Stimulated activated naive B cell treated with anti-CD40 and anti-IgM and Interleukin-4, amounts not matched to agents 10 μg/mL and 1 μg/mL and 100 μg/mL, for 72 hours (primary cell): ENCODE measurements around the gene BCAS3.
A peak's percentile ranks its signal among the peaks of the same experiment; 100 is the strongest.

Source experiments
- ATAC-seq, 2 donors: fragments of 150-1000 bp; cut with Tn5 transposase; replicated peaks; 2 replicates each; pipeline ENCODE4 v1.10.0; 2021; ENCODE audit warnings: moderate library complexity in 1 of 2
- DNase-seq: peaks from one replicate; pipeline ENCODE4 v3.0.0; 2021
- H3K27ac Mint-ChIP-seq: one replicate; pipeline ENCODE4 v1.8.0; 2022; ENCODE audit warnings: mild to moderate bottlenecking, mixed read lengths
- H3K27me3 Mint-ChIP-seq, 2 donors: one replicate each; pipeline ENCODE4 v1.8.0; 2022; ENCODE audit warnings: mixed read lengths in 2 of 2
- H3K36me3 Mint-ChIP-seq, 2 donors: one replicate each; pipeline ENCODE4 v1.8.0; 2022; ENCODE audit warnings: mixed read lengths in 2 of 2, mild to moderate bottlenecking in 1 of 2
- H3K4me1 Mint-ChIP-seq, 2 donors: one replicate each; pipeline ENCODE4 v1.8.0; 2022; ENCODE audit warnings: mixed read lengths in 2 of 2, mild to moderate bottlenecking in 1 of 2
- H3K4me3 Mint-ChIP-seq, 2 donors: one replicate each; pipeline ENCODE4 v1.8.0; 2022; ENCODE audit warnings: mild to moderate bottlenecking in 2 of 2, mixed read lengths in 2 of 2, moderate library complexity in 1 of 2
- H3K9me3 Mint-ChIP-seq, 2 donors: one replicate each; pipeline ENCODE4 v1.8.0; 2022; ENCODE audit warnings: mixed read lengths in 2 of 2, mild to moderate bottlenecking in 1 of 2

Gene BCAS3

GRCh38 chr17:61386251-61386650, 708.6 kb downstream of the BCAS3 start:
- Mint-ChIP-seq H3K4me3 (no peak overlapping the region), H3K27ac (no peak overlapping the region), H3K4me1 (peaks cover 5 to 15% of the 10 kb centered on the region in 2 donors), H3K9me3 (no peaks in the 10 kb centered on the region), H3K36me3 (no peaks in the 10 kb centered on the region), H3K27me3 (peaks cover 21 to 31% of the 10 kb centered on the region in 2 donors)
- DNase-seq (no peak), ATAC-seq (no peak)

DNA sequence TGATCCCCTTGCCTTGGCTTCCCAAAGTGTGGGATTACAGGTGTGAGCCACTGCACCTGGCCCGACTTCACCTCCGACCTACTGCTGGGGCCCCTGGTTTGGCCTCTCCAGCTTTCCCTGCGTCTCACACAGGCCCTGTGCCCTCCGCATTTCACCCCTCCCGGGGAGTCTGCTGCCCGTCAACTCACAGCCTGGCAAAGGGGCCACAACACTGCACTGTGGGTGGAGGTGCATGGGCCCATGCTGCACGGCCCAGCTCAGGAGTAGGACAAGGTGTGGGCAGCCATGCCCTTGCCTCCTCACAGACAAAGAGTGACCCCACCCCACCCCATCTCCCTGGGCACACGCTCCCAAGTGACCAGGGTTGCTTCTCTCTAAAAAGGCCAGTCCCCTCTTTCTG, 709.4 kb downstream of the BCAS3 start:
- Mint-ChIP-seq H3K36me3 (peaks cover under 1% of the 10 kb centered on the region in 2 donors), H3K4me1 (peaks cover 5 to 15% of the 10 kb centered on the region in 2 donors), H3K27ac (no peak overlapping the region), H3K4me3 (no peak overlapping the region), H3K9me3 (no peaks in the 10 kb centered on the region), H3K27me3 (peaks cover 28 to 36% of the 10 kb centered on the region in 2 donors)
- DNase-seq = no peak
- ATAC-seq = no peak

DNA sequence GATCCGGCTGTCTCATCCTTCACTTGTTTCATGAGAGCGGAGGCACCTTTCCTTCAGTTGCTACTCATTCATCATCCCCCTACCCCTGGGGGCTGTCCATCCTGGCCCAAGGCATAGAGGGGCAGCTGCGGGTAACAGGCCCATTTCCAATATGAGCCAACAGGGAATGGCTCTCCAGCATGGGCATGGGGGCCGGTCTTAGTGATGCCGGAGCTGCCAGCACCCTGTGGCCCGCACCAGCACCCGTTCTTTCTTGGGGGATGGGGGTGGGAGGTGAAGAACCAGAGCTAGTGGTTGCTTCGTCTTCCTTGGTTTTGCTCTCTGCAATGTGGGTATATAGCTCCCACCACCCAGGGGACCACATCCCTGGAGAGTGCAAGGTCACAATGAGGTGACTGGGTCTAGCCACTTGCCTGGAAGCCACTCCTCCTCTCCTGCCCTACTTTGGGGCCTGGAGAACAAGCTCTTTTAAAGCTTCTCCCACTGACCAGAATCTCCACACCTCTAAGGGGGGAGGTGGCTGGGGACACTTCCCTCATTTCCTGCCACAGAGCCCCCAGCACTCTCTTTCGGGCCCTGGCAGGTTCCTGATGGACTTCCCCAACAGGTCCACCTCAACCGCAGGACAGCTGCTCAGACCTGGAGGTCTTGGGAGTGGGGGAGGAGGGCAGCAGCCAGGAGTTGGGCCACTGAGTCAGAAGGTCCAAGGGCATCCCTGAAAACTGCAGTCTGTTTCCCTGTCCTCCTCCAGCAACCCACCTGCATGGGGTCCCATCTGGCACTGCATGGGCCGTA, 710.1 kb downstream of the BCAS3 start:
- H3K4me3 Mint-ChIP-seq = no peak overlapping the region
- peaks cover 5 to 15% of the 10 kb centered on the region in 2 donors for H3K4me1 Mint-ChIP-seq
- peaks cover 4 to 8% of the 10 kb centered on the region in 2 donors for H3K36me3 Mint-ChIP-seq
- ATAC-seq (no peak), DNase-seq (no peak)
- H3K27me3 Mint-ChIP-seq = peaks cover 33 to 43% of the 10 kb centered on the region in 2 donors
- H3K9me3 Mint-ChIP-seq = no peaks in the 10 kb centered on the region
- no peak overlapping the region for H3K27ac Mint-ChIP-seq

- H3K27ac Mint-ChIP-seq = no peak overlapping the region
- peaks cover 4 to 9% of the 10 kb centered on the region in 2 donors for H3K36me3 Mint-ChIP-seq
- ATAC-seq = no peak
Observed at GRCh38 chr17:61388561-61389356, 711.1 kb downstream of the BCAS3 start.

DNA sequence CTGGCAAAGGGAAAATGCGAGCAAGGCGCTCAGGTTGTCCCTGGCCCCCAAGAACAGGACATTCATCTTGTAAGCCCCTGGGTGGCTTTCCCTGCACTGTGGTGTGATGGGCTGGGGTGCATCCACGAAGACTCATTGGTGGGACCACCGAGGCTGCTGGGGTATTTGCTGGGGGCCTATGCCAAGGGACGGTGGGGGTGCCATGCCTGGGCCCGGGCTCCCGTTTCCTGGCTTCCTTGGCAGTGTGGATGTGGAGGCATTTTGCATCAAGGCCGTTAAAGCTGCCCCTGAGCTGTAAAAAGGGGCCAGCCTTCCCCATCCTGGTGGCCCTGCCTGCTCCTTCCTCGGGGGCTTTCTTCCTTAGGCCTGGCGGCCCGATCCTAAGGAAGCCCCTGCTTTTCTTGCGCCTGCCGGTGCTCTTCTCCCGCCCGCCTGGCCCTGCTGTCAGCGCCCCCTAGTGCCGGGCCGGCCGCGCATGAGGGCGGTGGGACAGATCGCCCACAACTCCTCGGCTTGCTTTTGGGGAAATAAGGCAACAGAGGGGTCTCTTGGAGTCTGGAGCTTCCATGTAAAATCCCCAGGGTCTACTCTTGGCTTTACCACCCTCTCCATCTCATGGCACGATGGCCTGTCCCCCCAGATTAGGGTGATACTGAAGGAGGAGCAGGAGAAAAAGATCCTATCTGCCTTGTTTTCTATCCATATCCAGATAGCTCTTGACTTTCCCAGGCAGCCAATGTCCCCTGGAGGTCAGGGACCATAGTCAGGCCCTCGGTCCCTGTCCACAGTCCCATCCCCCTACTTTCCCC, 712.2 kb downstream of the BCAS3 start:
- Mint-ChIP-seq H3K27me3 (peaks cover 48 to 63% of the 10 kb centered on the region in 2 donors), H3K9me3 (no peaks in the 10 kb centered on the region), H3K4me1 (peaks cover 5 to 15% of the 10 kb centered on the region in 2 donors), H3K36me3 (peaks cover 4 to 9% of the 10 kb centered on the region in 2 donors), H3K4me3 (no peak overlapping the region), H3K27ac (no peak overlapping the region)
- peak; percentile 64 to 83 for ATAC-seq
- DNase-seq = no peak

More at GRCh38 chr17:61388561-61389356, 711.1 kb downstream of the BCAS3 start:
- no peak for DNase-seq
- no peaks in the 10 kb centered on the region for H3K9me3 Mint-ChIP-seq
- peaks cover 5 to 15% of the 10 kb centered on the region in 2 donors for H3K4me1 Mint-ChIP-seq
- peaks cover 42 to 52% of the 10 kb centered on the region in 2 donors for H3K27me3 Mint-ChIP-seq
- no peak overlapping the region for H3K4me3 Mint-ChIP-seq

DNA sequence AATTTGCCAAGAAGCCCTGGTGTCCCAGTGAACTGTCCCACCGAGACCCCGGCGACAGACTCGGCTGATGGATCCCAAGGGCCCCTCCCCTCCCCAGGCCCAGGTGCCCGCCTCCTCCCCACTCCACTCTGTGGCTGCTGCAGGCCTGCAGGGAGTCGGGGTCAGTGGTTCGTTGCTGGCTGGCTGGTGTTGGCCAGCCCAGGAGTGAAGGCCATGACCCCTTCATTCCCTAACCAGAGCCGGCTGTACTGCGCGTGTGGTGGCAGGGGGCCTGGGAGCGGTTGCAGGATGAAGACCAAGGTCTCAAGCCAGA, 712.8 kb downstream of the BCAS3 start:
- H3K36me3 Mint-ChIP-seq = peaks cover 4 to 12% of the 10 kb centered on the region in 2 donors
- H3K27me3 Mint-ChIP-seq = peaks cover 54 to 69% of the 10 kb centered on the region in 2 donors
- DNase-seq = no peak
- no peak for ATAC-seq
- no peak overlapping the region for H3K27ac Mint-ChIP-seq
- no peaks in the 10 kb centered on the region for H3K9me3 Mint-ChIP-seq
- peaks cover 7 to 19% of the 10 kb centered on the region in 2 donors for H3K4me1 Mint-ChIP-seq
- H3K4me3 Mint-ChIP-seq = no peak overlapping the region

GRCh38 chr17:61391595-61392291, 714.1 kb downstream of the BCAS3 start:
- DNase-seq = no peak
- Mint-ChIP-seq H3K9me3 (no peaks in the 10 kb centered on the region), H3K27me3 (peaks cover 60 to 76% of the 10 kb centered on the region in 2 donors), H3K4me3 (no peak overlapping the region), H3K36me3 (peaks cover 4 to 13% of the 10 kb centered on the region in 2 donors), H3K27ac (no peak overlapping the region), H3K4me1 (peaks cover 9 to 25% of the 10 kb centered on the region in 2 donors)
- no peak for ATAC-seq

GRCh38 chr17:61392679-61393078, 715.0 kb downstream of the BCAS3 start:
- no peaks in the 10 kb centered on the region for H3K9me3 Mint-ChIP-seq
- H3K27me3 Mint-ChIP-seq = peaks cover 60 to 79% of the 10 kb centered on the region in 2 donors
- DNase-seq (no peak), ATAC-seq (no peak)
- H3K4me3 Mint-ChIP-seq = no peak overlapping the region
- H3K27ac Mint-ChIP-seq = no peak overlapping the region
- peaks cover 4 to 13% of the 10 kb centered on the region in 2 donors for H3K36me3 Mint-ChIP-seq
- H3K4me1 Mint-ChIP-seq = peaks cover 9 to 28% of the 10 kb centered on the region in 2 donors

DNA sequence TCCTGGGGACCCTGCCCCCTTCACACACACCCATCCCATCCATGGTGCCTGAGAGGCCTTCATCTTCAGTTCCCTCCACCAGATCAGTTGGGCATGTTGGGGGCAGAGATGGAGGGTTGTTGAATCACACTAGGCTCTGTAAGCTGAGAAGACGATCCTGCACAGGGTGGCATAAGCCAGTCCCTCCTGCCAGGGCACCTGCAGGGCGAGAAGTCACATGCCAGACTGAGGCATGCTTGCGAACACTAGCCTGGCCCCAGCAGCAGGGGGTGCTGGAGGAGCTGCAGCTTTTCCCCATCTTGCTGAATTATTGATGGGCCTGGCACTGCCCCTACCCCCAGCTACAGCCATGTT, 715.9 kb downstream of the BCAS3 start:
- no peak overlapping the region for H3K4me3 Mint-ChIP-seq
- H3K9me3 Mint-ChIP-seq = no peaks in the 10 kb centered on the region
- peaks cover 68 to 83% of the 10 kb centered on the region in 2 donors for H3K27me3 Mint-ChIP-seq
- no peak for DNase-seq
- peaks cover 15 to 37% of the 10 kb centered on the region in 2 donors for H3K4me1 Mint-ChIP-seq
- peak; percentile 31 to 45 for ATAC-seq
- H3K36me3 Mint-ChIP-seq = peaks cover 4 to 15% of the 10 kb centered on the region in 2 donors
- no peak overlapping the region for H3K27ac Mint-ChIP-seq

DNA sequence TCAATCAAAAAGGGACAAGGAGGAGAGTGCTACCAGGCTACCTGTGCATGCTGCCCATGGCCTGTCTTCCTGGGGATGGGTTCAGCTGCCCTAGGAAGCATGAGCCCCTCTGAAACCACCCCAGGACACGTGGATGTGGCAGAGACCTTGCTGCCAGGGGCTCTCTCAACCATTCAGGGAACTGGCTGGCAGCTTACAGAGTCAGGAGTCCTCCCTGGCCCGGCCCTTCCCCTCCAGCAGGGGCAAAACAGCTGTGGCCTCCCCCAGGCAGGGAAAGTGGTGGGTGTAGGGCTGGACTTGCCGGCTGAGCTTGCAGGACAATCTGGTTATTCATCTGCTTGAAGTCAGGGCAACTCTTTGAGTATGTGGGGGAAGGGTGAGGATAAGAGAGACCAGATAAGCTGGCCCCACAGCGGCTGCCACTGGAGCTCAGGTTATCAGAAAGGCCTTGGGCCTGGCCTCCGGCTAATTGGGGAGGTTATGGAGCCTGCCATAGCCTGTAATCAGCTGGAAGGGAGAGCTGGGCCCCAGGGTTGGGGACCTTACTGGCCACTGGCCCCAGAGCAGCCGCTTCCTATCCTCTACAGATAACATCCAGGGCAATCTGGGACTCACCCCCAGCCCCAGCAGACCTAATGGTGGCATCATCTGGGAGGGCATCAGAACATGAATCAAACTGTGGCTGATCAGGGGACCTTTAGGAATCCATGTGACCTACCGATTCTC, 716.4 kb downstream of the BCAS3 start:
- Mint-ChIP-seq H3K4me3 (no peak overlapping the region), H3K36me3 (peaks cover 4 to 17% of the 10 kb centered on the region in 2 donors), H3K27ac (no peak overlapping the region), H3K4me1 (peaks cover 16 to 38% of the 10 kb centered on the region in 2 donors), H3K9me3 (no peaks in the 10 kb centered on the region), H3K27me3 (peaks cover 69 to 83% of the 10 kb centered on the region in 2 donors)
- no peak for ATAC-seq
- no peak for DNase-seq

DNA sequence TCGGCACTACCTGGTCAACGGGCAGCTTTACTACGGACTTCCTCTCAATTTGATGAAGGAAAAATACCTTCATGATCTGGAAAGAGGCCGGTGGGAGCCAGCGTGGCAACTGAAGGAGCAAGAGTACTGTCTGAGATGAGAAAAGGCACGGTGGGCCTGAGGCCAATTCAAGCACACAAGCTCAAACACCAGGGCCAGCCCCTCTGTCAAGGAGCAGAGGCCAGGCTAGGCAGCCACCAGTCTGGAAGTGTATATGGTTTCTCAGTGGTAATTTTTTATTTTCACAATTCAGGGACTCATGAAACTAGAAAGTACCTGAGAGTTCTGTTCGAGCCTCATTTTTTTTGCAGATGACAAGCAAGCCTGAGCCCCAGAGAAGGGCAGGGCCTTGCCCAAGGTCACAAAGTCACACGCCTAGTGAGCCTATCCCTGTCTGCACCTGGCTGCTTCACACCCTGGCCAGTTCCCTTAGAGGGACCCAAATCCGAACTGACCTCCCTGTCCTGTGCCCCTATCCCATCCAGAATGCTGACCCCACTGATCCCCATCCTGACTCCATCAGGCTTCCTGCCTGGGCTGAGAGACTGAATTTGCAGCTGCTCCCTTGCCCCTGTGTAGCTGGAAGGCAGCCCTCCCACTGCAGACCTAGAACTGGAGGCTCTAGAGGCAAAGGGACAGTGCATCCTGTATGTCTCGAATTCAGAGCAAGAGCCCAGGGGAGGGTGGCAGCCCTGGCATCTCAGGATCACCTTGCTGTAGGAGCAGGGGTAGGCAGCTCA, 717.2 kb downstream of the BCAS3 start:
- Mint-ChIP-seq H3K9me3 (no peaks in the 10 kb centered on the region), H3K4me3 (peak overlapping the region; percentile 31 to 36), H3K36me3 (peaks cover 4 to 17% of the 10 kb centered on the region in 2 donors), H3K27me3 (peaks cover 65 to 76% of the 10 kb centered on the region in 2 donors), H3K4me1 (peaks cover 13 to 30% of the 10 kb centered on the region in 2 donors), H3K27ac (peak overlapping the region; percentile 84)
- ATAC-seq (no peak), DNase-seq (no peak)

DNA sequence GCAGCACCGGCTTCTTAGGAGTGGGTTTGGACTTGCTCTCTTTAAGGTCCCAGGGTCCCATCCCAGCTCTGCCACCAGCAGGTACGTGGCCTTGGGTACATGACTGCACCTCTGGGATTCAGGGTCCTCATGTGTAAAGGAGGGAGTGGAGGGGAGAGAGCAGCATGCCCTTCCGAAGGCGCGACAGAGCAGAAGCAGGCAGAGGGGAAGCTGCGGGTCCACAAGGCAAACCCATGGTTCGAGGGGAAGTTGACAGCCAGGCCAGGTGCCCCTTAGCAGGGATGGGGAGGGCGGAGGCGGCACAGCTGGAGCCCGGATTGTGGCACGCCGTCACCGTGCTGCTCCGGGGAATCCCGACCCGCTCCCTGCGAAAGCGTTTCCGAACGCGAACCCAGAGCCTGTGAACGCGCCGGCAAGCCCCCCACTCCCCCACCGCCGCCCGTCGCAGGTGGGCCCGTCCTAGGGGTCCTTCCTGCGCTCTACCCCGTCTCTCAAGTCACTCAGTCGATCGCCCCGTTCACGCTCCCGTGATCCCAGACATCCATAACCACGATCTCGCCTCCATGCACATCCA, 717.8 kb downstream of the BCAS3 start:
- peak overlapping the region; percentile 84 for H3K27ac Mint-ChIP-seq
- H3K36me3 Mint-ChIP-seq = peaks cover 4 to 17% of the 10 kb centered on the region in 2 donors
- H3K4me3 Mint-ChIP-seq = peak overlapping the region; percentile 31 to 36
- peaks cover 58 to 71% of the 10 kb centered on the region in 2 donors for H3K27me3 Mint-ChIP-seq
- H3K9me3 Mint-ChIP-seq = no peaks in the 10 kb centered on the region
- H3K4me1 Mint-ChIP-seq = peaks cover 11 to 26% of the 10 kb centered on the region in 2 donors
- ATAC-seq (no peak), DNase-seq (no peak)
